ENCODE data around the gene MYOM1. TPM values are rescaled to one million over a fixed set of nuclear protein-coding genes. Genes with fewer than 3 reads are reported as not detected.

MYOM1 gene
- total RNA-seq, 4 donors from 2014 or later: 0.67 to 2.1 (median 1.5) TPM

DNA sequence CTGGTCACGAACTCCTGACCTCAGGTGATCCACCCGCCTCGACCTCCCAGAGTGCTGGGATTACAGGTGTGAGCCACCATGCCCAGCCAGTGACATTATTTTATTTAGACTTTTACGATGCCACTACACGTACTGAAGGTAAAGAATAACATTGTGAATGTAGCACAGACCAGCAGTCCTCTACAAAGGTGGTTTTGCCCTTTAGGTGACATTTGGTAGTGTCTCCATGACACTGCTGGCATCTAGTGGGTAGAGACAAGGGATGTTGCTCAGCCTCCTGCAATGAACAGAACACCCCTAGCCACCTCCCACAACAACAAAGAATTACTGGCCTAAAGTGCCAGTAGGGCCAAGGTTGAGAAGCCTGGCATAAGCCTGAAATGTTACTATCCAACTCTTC is 69.5 kb downstream of the MYOM1 start:
- intact Hi-C loops (cut with DNase I; ENCODE audit: low total_unique reads): no loop called here
- 90 to 93% methylated on average over 5 of the region's 5 CpGs for WGBS, 2 donors
- no peak for DNase-seq (ENCODE audit: low spot score in 2 of 2)
- H3K4me3 ChIP-seq (ENCODE audit: low read depth, poor library complexity, severe bottlenecking): no peak overlapping the region
- TF ChIP-seq, protein P1, sequence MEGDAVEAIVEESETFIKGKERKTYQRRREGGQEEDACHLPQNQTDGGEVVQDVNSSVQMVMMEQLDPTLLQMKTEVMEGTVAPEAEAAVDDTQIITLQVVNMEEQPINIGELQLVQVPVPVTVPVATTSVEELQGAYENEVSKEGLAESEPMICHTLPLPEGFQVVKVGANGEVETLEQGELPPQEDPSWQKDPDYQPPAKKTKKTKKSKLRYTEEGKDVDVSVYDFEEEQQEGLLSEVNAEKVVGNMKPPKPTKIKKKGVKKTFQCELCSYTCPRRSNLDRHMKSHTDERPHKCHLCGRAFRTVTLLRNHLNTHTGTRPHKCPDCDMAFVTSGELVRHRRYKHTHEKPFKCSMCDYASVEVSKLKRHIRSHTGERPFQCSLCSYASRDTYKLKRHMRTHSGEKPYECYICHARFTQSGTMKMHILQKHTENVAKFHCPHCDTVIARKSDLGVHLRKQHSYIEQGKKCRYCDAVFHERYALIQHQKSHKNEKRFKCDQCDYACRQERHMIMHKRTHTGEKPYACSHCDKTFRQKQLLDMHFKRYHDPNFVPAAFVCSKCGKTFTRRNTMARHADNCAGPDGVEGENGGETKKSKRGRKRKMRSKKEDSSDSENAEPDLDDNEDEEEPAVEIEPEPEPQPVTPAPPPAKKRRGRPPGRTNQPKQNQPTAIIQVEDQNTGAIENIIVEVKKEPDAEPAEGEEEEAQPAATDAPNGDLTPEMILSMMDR (IDR thresholded peaks at IDR 0.05): no peak
- TF ChIP-seq POLR2A (IDR thresholded peaks at IDR 0.05): no peak

DNA sequence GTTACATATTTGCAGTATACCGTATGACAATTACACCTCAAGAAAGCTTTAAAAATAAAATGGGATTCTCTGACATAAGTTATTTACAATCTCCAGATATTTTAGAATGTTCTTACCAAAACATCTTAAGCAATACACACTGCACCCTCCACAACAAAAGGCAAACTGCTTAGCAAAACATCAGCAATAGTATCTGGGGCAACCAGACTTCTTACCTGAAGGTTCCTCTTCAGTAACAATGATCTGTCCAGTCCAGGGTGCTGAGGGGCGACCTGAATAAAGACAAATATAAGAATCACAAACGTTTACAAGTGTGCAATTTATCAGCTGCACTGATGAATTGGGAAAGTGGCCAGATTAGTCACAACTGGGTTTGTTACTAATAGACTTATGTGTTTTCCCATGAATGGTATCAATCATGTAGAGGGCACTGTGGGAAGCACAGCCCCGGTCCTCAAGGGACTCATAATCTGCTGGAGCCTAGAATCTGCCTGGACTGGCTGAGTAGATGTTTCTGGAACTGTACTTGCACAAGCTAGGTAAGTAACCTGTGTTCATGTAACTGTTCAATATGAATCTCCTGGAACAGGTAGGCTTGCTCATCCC is 70.7 kb downstream of the MYOM1 start:
- TF ChIP-seq, protein P1 (IDR thresholded peaks at IDR 0.05): no peak
- TF ChIP-seq POLR2A (IDR thresholded peaks at IDR 0.05): no peak
- intact Hi-C loops (cut with DNase I; ENCODE audit: low total_unique reads): no loop called here
- no peak for DNase-seq (ENCODE audit: low spot score in 2 of 2)
- 52 to 54% methylated on average over 4 of the region's 4 CpGs for WGBS, 2 donors
- no peak overlapping the region for H3K4me3 ChIP-seq (ENCODE audit: low read depth, poor library complexity, severe bottlenecking)

DNA sequence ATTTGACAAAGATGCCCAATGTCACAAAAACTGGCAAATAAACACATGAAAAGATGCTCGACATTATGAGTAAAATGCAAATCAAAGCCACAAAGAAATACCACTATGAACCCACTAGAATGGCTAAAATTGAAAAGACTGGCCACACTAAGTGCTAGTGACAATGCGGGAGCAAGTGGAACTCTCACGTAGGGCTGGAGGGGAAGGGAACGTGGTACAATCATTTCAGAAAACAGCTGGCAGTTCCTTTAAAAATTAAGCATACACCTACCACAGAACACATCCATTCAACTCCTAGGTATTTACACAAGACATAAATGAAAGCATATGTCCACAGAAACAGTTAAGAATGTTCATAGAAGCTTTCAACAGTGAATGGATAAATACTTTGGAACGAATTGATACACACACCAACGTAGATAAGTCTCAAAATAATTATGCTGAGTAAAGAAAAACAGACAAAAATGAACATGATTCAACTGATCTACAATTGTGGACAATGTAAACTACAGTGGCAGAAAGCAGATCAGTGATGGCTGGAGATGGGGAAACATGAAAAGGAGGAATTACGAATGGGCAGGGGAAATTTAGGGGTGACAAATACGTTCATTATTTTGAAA is 71.7 kb downstream of the MYOM1 start:
- 85 to 86% methylated on average over 8 of the region's 8 CpGs for WGBS, 2 donors
- no peak for DNase-seq (ENCODE audit: low spot score in 2 of 2)
- intact Hi-C loops (cut with DNase I; ENCODE audit: low total_unique reads): no loop called here
- TF ChIP-seq, protein P1 (IDR thresholded peaks at IDR 0.05): no peak
- no peak for TF ChIP-seq POLR2A (IDR thresholded peaks at IDR 0.05)
- H3K4me3 ChIP-seq (ENCODE audit: low read depth, poor library complexity, severe bottlenecking): no peak overlapping the region

DNA sequence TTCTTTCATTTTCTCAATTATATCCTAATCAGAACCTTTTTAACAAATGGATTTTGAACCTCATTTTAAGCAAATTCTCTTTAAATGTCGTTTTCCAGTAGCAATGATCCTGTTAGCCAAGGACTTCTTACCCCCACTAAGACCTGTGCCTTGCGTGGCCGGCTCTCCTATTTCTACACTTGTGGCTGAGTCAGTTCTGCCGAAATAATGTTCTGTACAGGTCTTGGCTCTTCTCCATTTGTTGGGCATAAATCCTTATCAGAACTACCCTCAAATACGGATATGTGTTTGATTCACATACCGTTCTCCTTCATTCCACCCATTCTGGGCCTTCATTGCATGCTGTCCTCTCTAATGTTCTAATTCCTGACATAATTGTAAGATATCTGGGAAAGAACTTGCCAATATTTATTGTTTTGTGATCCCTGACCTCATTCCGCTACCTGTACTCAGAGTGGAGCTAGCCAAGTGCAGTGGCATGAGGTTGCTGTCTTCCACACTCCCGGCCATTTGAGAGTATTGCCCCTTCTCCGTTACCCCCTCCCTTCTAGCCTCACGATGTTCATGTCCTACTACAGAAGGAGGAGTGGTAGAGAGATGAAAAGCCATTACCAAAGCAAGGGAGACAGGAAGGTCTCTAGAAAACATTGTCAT is 78.7 kb downstream of the MYOM1 start:
- 81 to 83% methylated on average over 10 of the region's 10 CpGs for WGBS, 2 donors
- no peak for DNase-seq (ENCODE audit: low spot score in 2 of 2)
- TF ChIP-seq, protein P1 (IDR thresholded peaks at IDR 0.05): no peak
- TF ChIP-seq POLR2A (IDR thresholded peaks at IDR 0.05): no peak
- intact Hi-C loops (cut with DNase I; ENCODE audit: low total_unique reads): no loop called here
- no peak overlapping the region for H3K4me3 ChIP-seq (ENCODE audit: low read depth, poor library complexity, severe bottlenecking)

DNA sequence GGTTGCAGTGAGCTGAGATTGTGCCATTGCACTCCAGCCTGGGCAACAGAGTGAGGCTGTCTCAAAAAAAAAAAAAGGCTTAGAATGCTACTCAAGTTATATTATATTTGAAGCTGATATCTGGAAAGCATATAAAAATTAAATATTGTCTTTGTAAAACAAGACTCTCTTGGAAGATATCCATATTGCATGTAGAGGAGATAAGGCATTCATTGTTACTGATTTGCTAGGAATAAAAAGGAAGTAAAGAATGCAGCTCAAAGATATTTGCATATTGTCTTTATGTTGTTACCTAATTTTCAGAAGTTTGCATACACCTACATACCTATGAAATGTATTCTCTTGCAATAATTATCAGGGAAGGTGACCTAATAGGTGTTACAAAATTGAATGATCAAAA is 79.4 kb downstream of the MYOM1 start:
- DNase-seq (ENCODE audit: low spot score in 2 of 2): no peak
- no peak for TF ChIP-seq POLR2A (IDR thresholded peaks at IDR 0.05)
- TF ChIP-seq, protein P1 (IDR thresholded peaks at IDR 0.05): no peak
- intact Hi-C loops (cut with DNase I; ENCODE audit: low total_unique reads): no loop called here
- no peak overlapping the region for H3K4me3 ChIP-seq (ENCODE audit: low read depth, poor library complexity, severe bottlenecking)
